HCT116 (cell line): ENCODE data around the gene ANXA8. TPM values are rescaled to one million over a fixed set of nuclear protein-coding genes. Genes with fewer than 3 reads are reported as not detected.
"Not testable (repeated sequence)": the region's sequence is repeated elsewhere in the genome, so short reads cannot be mapped to it uniquely, and the experiment has no call there.

Experiments
- ATAC-seq: fragments of 200-7000 bp; cut with Tn5 transposase; 2 replicates; pipeline ENCODE4 v1.9.1; 2020; ENCODE audit warnings: mild to moderate bottlenecking, moderate library complexity
- BruUV-seq: library from RNA; stranded (reverse); fragments of 400-500 nt; replicated peaks from 2 replicates; lab custom pipeline; 2021; lab: Mats Ljungman, UMichigan
- CTCF ChIA-PET: fragments of 300-600 bp; sonication (Branson Sonifier 250); formaldehyde crosslinking; loops from one replicate; lab custom pipeline; 2021; ENCODE audit warnings: antibody characterized with exemption; lab: Charles Lee
- POLR2A ChIA-PET: fragments of 300-600, 350-600 bp; sonication (Branson Sonifier 250); formaldehyde crosslinking; loops from one replicate; lab custom pipeline; 2021; ENCODE audit warnings: antibody characterized with exemption; lab: Charles Lee
- RAD21 ChIA-PET, 2 experiments: fragments of 300-600 bp; sonication (Branson Sonifier 250); formaldehyde crosslinking; loops; one replicate each; lab custom pipeline; 2023; ENCODE audit warnings: low total read pairs in 2 of 2; ENCODE audit not compliant: uncharacterized antibody in 2 of 2, unreplicated experiment in 2 of 2, low non-redundant PET in 1 of 2; lab: Charles Lee
- DNase-seq: peaks from one replicate; pipeline ENCODE4 v3.0.0-alpha.2; 2010; ENCODE audit warnings: low read depth, low spot score
- H2AFZ ChIP-seq: fragments of 200-600 bp; shearing (Covaris generic), sonication (generic); 2 replicates; pipeline ENCODE4 v1.6.1; 2017; ENCODE audit warnings: low read depth, mixed run types, mixed read lengths, antibody characterized with exemption, low read length; ENCODE audit not compliant: poor library complexity, severe bottlenecking
- H3K27ac ChIP-seq: 2 replicates; pipeline ENCODE4 v1.5.1; 2012; ENCODE audit warnings: low read depth, low read length
- H3K27me3 ChIP-seq: fragments of 200-600 bp; sonication (generic); 2 replicates; pipeline ENCODE4 v1.6.1; 2016; ENCODE audit warnings: mixed run types, low read length, mixed read lengths; ENCODE audit not compliant: insufficient read depth
- H3K36me3 ChIP-seq, 2 experiments: fragments of 200-500 bp in 1 of 2; fragments of 200-600 bp in 1 of 2; sonication (Bioruptor generic) in 1 of 2; sonication (generic) in 1 of 2; 2 replicates each; pipeline versions ENCODE4 v1.5.1 to v1.6.1; 2014 to 2016; ENCODE audit warnings: low read length in 2 of 2, inconsistent platforms in 1 of 2, mixed read lengths in 1 of 2, mixed run types in 1 of 2; ENCODE audit not compliant: insufficient read depth in 2 of 2, control insufficient read depth in 1 of 2
- H3K4me1 ChIP-seq, 2 experiments: fragments of 200-600 bp in 1 of 2; sonication (generic) in 1 of 2; 2 replicates each; pipeline versions ENCODE4 v1.5.1 to v1.6.1; 2012 to 2017; ENCODE audit warnings: low read length in 2 of 2, inconsistent platforms in 1 of 2, mild to moderate bottlenecking in 1 of 2, mixed read lengths in 1 of 2, mixed run types in 1 of 2, moderate library complexity in 1 of 2; ENCODE audit not compliant: insufficient read depth in 2 of 2, control insufficient read depth in 1 of 2
- H3K4me2 ChIP-seq: fragments of 200-600 bp; sonication (generic); 2 replicates; pipeline ENCODE4 v1.6.1; 2017; ENCODE audit warnings: mixed run types, low read length, mixed read lengths
- H3K4me3 ChIP-seq, 2 experiments: fragments of 200-600 bp in 1 of 2; sonication (generic) in 1 of 2; replicated peaks in 1 of 2; 2 replicates each; pipeline ENCODE4 v1.5.1; 2011 to 2016; ENCODE audit warnings: low read length in 2 of 2, control low read depth in 1 of 2, low read depth in 1 of 2, mild to moderate bottlenecking in 1 of 2, mixed read lengths in 1 of 2, mixed run types in 1 of 2
- H3K79me2 ChIP-seq: fragments of 200-600 bp; sonication (generic); 2 replicates; pipeline ENCODE4 v1.6.1; 2017; ENCODE audit warnings: mild to moderate bottlenecking, mixed run types, low read length, moderate library complexity, mixed read lengths; ENCODE audit not compliant: insufficient read depth
- H3K9ac ChIP-seq: fragments of 200-600 bp; sonication (generic); 2 replicates; pipeline ENCODE4 v1.6.1; 2016; ENCODE audit warnings: low read length, mixed read lengths
- H3K9me2 ChIP-seq: fragments of 200-600 bp; sonication (generic), shearing (Covaris generic); 2 replicates; pipeline ENCODE4 v1.6.1; 2017; ENCODE audit warnings: mixed run types, mild to moderate bottlenecking, moderate library complexity; ENCODE audit not compliant: insufficient read depth
- H3K9me3 ChIP-seq, 2 experiments: fragments of 200-500 bp in 1 of 2; fragments of 200-600 bp in 1 of 2; sonication (Bioruptor generic) in 1 of 2; sonication (generic) in 1 of 2; 2 replicates each; pipeline ENCODE4 v1.6.1; 2014 to 2017; ENCODE audit warnings: low read length in 2 of 2, mixed read lengths in 2 of 2, inconsistent platforms in 1 of 2, low read depth in 1 of 2, mild to moderate bottlenecking in 1 of 2, mixed run types in 1 of 2, moderate library complexity in 1 of 2; ENCODE audit not compliant: control insufficient read depth in 1 of 2, insufficient read depth in 1 of 2
- H4K20me1 ChIP-seq: fragments of 200-600 bp; sonication (generic), shearing (Covaris generic); 2 replicates; pipeline ENCODE4 v1.6.1; 2017; ENCODE audit warnings: mixed run types, mild to moderate bottlenecking, moderate library complexity; ENCODE audit not compliant: insufficient read depth
- CTCF ChIP-seq, 3 experiments: fragments of 200-600 bp in 1 of 3; sonication (generic) in 1 of 3; IDR thresholded peaks in 2 of 3; conservative IDR thresholded peaks in 1 of 3; 2 replicates each; pipeline ENCODE4 v1.5.1; 2012 to 2017; ENCODE audit warnings: low read depth in 2 of 3, low read length in 2 of 3, antibody characterized with exemption in 1 of 3, borderline replicate concordance in 1 of 3, control low read depth in 1 of 3, mild to moderate bottlenecking in 1 of 3, mixed read lengths in 1 of 3, mixed run types in 1 of 3, moderate library complexity in 1 of 3; ENCODE audit not compliant: insufficient read depth in 1 of 3
- EGR1 ChIP-seq: IDR thresholded peaks from 2 replicates; pipeline ENCODE4 v1.6.1; 2012; ENCODE audit warnings: low read depth
- ELF1 ChIP-seq: IDR thresholded peaks from 2 replicates; pipeline ENCODE4 v1.6.1; 2012; ENCODE audit warnings: low read depth, borderline replicate concordance
- FOSL1 ChIP-seq: IDR thresholded peaks from 2 replicates; pipeline ENCODE4 v1.6.1; 2012; ENCODE audit warnings: low read depth
- POLR2AphosphoS5 ChIP-seq: IDR thresholded peaks from 2 replicates; pipeline ENCODE4 v1.6.1; 2011; ENCODE audit warnings: mild to moderate bottlenecking, low read depth, low read length, moderate library complexity
- RAD21 ChIP-seq: IDR thresholded peaks from 2 replicates; pipeline ENCODE4 v1.6.1; 2012; ENCODE audit warnings: low read depth, mild to moderate bottlenecking
- SIN3A ChIP-seq: IDR thresholded peaks from 2 replicates; pipeline ENCODE4 v1.6.1; 2012; ENCODE audit warnings: low read depth
- SP1 ChIP-seq: IDR thresholded peaks from 2 replicates; pipeline ENCODE4 v1.6.1; 2012; ENCODE audit warnings: low read depth
- YY1 ChIP-seq: IDR thresholded peaks from 2 replicates; pipeline ENCODE4 v1.6.1; 2011; ENCODE audit warnings: low read length, low read depth, moderate library complexity, mild to moderate bottlenecking; ENCODE audit not compliant: insufficient replicate concordance; ENCODE audit errors: extremely low read depth
- ZFX ChIP-seq: fragments of 450-650 bp; IDR thresholded peaks from 2 replicates; pipeline ENCODE4 v1.6.1; 2017
- intact Hi-C: fragments of 100-400 bp; cut with micrococcal nuclease; formaldehyde crosslinking; loops from 2 replicates; pipeline ENCODE4 v1.10.0; 2022
- total RNA-seq: library from RNA; stranded (reverse); gene quantifications from one replicate; pipeline ENCODE4 v1.2.1, GENCODE V29; 2021; ENCODE audit not compliant: unreplicated experiment

Gene ANXA8
- total RNA-seq, 1 experiment from 2014 or later = 0.25 TPM

- H3K36me3 ChIP-seq, H3K27me3 ChIP-seq, H3K9me2 ChIP-seq, H3K9me3 ChIP-seq, RAD21 ChIA-PET, H2AFZ ChIP-seq, H3K79me2 ChIP-seq, BruUV-seq, H4K20me1 ChIP-seq, POLR2A ChIA-PET: not testable (repeated sequence)
- ATAC-seq (peak; percentile 65), DNase-seq (peak; percentile 40)
- peak overlapping the region; percentile 65 for H3K4me2 ChIP-seq
- peak overlapping the region; percentile 36 for H3K9ac ChIP-seq
- H3K4me1 ChIP-seq = peaks cover 3 to 28% of the 10 kb centered on the region in 2 experiments
- TF ChIP-seq CTCF (IDR thresholded peaks at IDR 0.05 in 2 of 3, conservative IDR thresholded peaks at IDR 0.05 in 1 of 3; ENCODE audit: borderline replicate concordance in 1 of 3, insufficient read depth in 1 of 3, low read depth in 2 of 3, low read length in 2 of 3) = peak; percentile 24 to 67 (median 28); a peak in 3 of 6 replicates
- peak; percentile 75 for TF ChIP-seq EGR1
- TF ChIP-seq RAD21 = peak; percentile 42
- TF ChIP-seq, all 23 proteins: peak for 3; not testable (repeated sequence) for 20
- H3K27ac ChIP-seq, intact Hi-C loops, CTCF ChIA-PET: not testable (repeated sequence)
- H3K4me3 ChIP-seq = peak overlapping the region in 1 of 2 experiments; percentile 37; a peak in 2 of 4 replicates
Measured at GRCh38 chr10:47461261-47461687, 22.6 kb downstream of the ANXA8 start.

DNA sequence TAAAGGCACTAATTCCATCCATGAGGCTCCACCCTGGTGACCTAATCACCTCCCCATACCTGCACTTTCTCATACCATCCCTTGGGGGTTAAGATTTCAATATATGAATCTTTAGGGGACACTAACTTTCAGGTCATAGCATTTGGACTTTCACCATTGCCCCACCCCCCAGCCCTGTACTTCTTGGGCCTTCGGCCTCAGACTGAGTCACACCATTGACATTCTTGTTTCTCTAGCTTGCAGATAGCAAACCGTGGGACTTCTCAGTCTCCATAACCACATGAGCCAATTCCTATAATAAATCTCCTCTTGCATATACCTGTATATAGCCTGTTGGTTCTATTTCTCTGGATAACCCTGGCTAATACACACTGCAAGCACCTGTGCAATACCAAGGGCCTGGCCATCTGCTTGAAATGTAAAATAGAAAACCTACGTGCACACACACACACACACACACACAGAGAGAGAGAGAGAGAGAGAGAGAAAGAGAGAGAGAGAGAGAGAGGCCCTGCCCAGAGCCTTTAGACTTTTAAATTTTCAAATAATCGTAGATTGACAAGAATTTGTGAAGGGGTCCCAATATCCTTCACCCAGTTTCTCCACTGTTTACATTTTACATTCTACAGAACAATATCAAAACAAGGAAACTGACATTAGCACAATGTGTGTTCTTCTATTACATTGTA is 25.3 kb downstream of the ANXA8 start:
- Histone ChIP-seq H3K9me2 (no peaks in the 10 kb centered on the region), H2AFZ (peak overlapping the region; percentile 21), H3K79me2 (no peaks in the 10 kb centered on the region), H4K20me1 (no peaks in the 10 kb centered on the region), H3K4me2 (peak overlapping the region; percentile 37), H3K9me3 (no peaks in the 10 kb centered on the region), H3K9ac (no peak overlapping the region), H3K36me3 (no peaks in the 10 kb centered on the region), H3K27ac (no peak overlapping the region), H3K4me3 (no peak overlapping the region), H3K4me1 (peaks cover 3 to 23% of the 10 kb centered on the region in 2 experiments), H3K27me3 (no peaks in the 10 kb centered on the region)
- CTCF ChIA-PET = no interaction called here
- ATAC-seq = no peak
- intact Hi-C loops = no loop called here
- RAD21 ChIA-PET = no interaction called here
- POLR2A ChIA-PET = no interaction called here
- BruUV-seq = no TSS peak
- TF ChIP-seq SIN3A (no peak), RAD21 (no peak), CTCF (IDR thresholded peaks at IDR 0.05 in 2 of 3, conservative IDR thresholded peaks at IDR 0.05 in 1 of 3; ENCODE audit: borderline replicate concordance in 1 of 3, insufficient read depth in 1 of 3, low read depth in 2 of 3, low read length in 2 of 3) (no peak), ELF1 (no peak), SP1 (no peak), ZFX (no peak), POLR2AphosphoS5 (no peak), YY1 (no peak), FOSL1 (no peak)
- no peak for DNase-seq
